Neuronal stem cell (in vitro differentiated cells): Measurements from ENCODE around the gene GBP5.

ENCODE experiments used
- DNase-seq: peaks from one replicate; pipeline ENCODE4 v3.0.0-alpha.2; 2013; ENCODE audit warnings: low spot score
- H2AFZ ChIP-seq: one replicate; pipeline ENCODE4 v1.6.1; 2013; ENCODE audit warnings: mild to moderate bottlenecking, low read length, inconsistent platforms
- H2AK5ac ChIP-seq: 2 replicates; pipeline ENCODE4 v1.6.1; 2013; ENCODE audit warnings: low read depth, mild to moderate bottlenecking, inconsistent platforms, low read length, moderate library complexity, mixed read lengths
- H2BK120ac ChIP-seq: 2 replicates; pipeline ENCODE4 v1.6.1; 2013; ENCODE audit warnings: low read depth, mild to moderate bottlenecking, inconsistent platforms, low read length, moderate library complexity, mixed read lengths
- H2BK12ac ChIP-seq: one replicate; pipeline ENCODE4 v1.6.1; 2013; ENCODE audit warnings: low read length, inconsistent platforms
- H2BK15ac ChIP-seq: 2 replicates; pipeline ENCODE4 v1.6.1; 2013; ENCODE audit warnings: mild to moderate bottlenecking, low read length, inconsistent platforms, mixed read lengths
- H2BK5ac ChIP-seq: one replicate; pipeline ENCODE4 v1.6.1; 2013; ENCODE audit warnings: inconsistent platforms, mild to moderate bottlenecking, low read length, moderate library complexity
- H3K14ac ChIP-seq: one replicate; pipeline ENCODE4 v1.6.1; 2013; ENCODE audit warnings: low read length, inconsistent platforms
- H3K18ac ChIP-seq: 2 replicates; pipeline ENCODE4 v1.6.1; 2013; ENCODE audit warnings: low read length, inconsistent platforms
- H3K23ac ChIP-seq: 2 replicates; pipeline ENCODE4 v1.6.1; 2013; ENCODE audit warnings: low read depth, mild to moderate bottlenecking, mixed read lengths, low read length, inconsistent platforms; ENCODE audit not compliant: poor library complexity
- H3K27ac ChIP-seq: replicated peaks from 3 replicates; pipeline ENCODE4 v1.5.1; 2013; ENCODE audit warnings: low read length, inconsistent platforms
- H3K27me3 ChIP-seq, 3 experiments: 2 replicates each; pipeline ENCODE4 v1.6.1; 2013; ENCODE audit warnings: low read length in 3 of 3, mild to moderate bottlenecking in 2 of 3, inconsistent platforms in 1 of 3, low read depth in 1 of 3, mixed read lengths in 1 of 3, moderate library complexity in 1 of 3; ENCODE audit not compliant: control insufficient read depth in 3 of 3, insufficient read depth in 3 of 3
- H3K36me3 ChIP-seq, 2 donors: replicated peaks in 1 of 2; 2 replicates each; pipeline ENCODE4 v1.6.1; 2013; ENCODE audit warnings: low read length in 2 of 2; ENCODE audit not compliant: control insufficient read depth in 2 of 2, insufficient read depth in 2 of 2
- H3K4ac ChIP-seq: 2 replicates; pipeline ENCODE4 v1.6.1; 2013; ENCODE audit warnings: inconsistent platforms, mild to moderate bottlenecking, low read length, moderate library complexity
- H3K4me1 ChIP-seq, 2 donors: 1 replicate in 1 of 2; 2 replicates in 1 of 2; pipeline ENCODE4 v1.6.1; 2013; ENCODE audit warnings: low read length in 2 of 2, low read depth in 1 of 2; ENCODE audit not compliant: control insufficient read depth in 2 of 2, insufficient read depth in 1 of 2
- H3K4me2 ChIP-seq: one replicate; pipeline ENCODE4 v1.6.1; 2013; ENCODE audit warnings: mild to moderate bottlenecking, low read length, inconsistent platforms; ENCODE audit not compliant: insufficient read depth, poor library complexity, severe bottlenecking
- H3K4me3 ChIP-seq, 2 donors: 2 replicates each; pipeline ENCODE4 v1.5.1; 2013; ENCODE audit warnings: low read length in 2 of 2, mild to moderate bottlenecking in 2 of 2, inconsistent platforms in 1 of 2, moderate library complexity in 1 of 2
- H3K79me1 ChIP-seq: one replicate; pipeline ENCODE4 v1.6.1; 2013; ENCODE audit warnings: low read depth, mild to moderate bottlenecking, inconsistent platforms, low read length, moderate library complexity
- H3K9ac ChIP-seq: one replicate; pipeline ENCODE4 v1.6.1; 2013; ENCODE audit warnings: mild to moderate bottlenecking, low read depth, low read length, inconsistent platforms; ENCODE audit not compliant: poor library complexity
- H3K9me3 ChIP-seq, 2 donors: replicated peaks in 1 of 2; 2 replicates each; pipeline versions ENCODE3 to v1.6.1; 2013; ENCODE audit warnings: low read length in 2 of 2, mild to moderate bottlenecking in 2 of 2, inconsistent platforms in 1 of 2, low read depth in 1 of 2, mixed read lengths in 1 of 2, moderate library complexity in 1 of 2; ENCODE audit not compliant: control insufficient read depth in 2 of 2, insufficient read depth in 1 of 2
- H4K8ac ChIP-seq: one replicate; pipeline ENCODE4 v1.6.1; 2013; ENCODE audit warnings: low read depth, mild to moderate bottlenecking, inconsistent platforms, low read length, moderate library complexity
- H4K91ac ChIP-seq: one replicate; pipeline ENCODE4 v1.6.1; 2013; ENCODE audit warnings: low read length, low read depth, mild to moderate bottlenecking, inconsistent platforms; ENCODE audit not compliant: poor library complexity
- WGBS, 2 donors: extraction: QIAGEN DNeasy Blood & Tissue Kit; methylation state at CpG; one replicate each; pipeline ENCODE4 v1.1.7; 2013; ENCODE audit warnings: missing lambda C conversion rate in 2 of 2, mixed read lengths in 1 of 2; ENCODE audit not compliant: insufficient read length in 2 of 2, insufficient replicate concordance in 1 of 2; ENCODE audit errors: extremely low coverage in 2 of 2; 5-methylcytosine and 5-hydroxymethylcytosine counted together

The GBP5 gene

GRCh38 chr1:89298461-89298860 lies 25.8 kb upstream of the GBP5 start:
- no peak overlapping the region for H2BK15ac ChIP-seq
- no peak overlapping the region for H4K8ac ChIP-seq
- H3K14ac ChIP-seq: no peak overlapping the region
- H2BK5ac ChIP-seq: no peak overlapping the region
- no peaks in the 10 kb centered on the region for H3K4me1 ChIP-seq
- DNase-seq: no peak
- H3K4ac ChIP-seq: no peak overlapping the region
- no peak overlapping the region for H2BK12ac ChIP-seq
- H3K4me2 ChIP-seq: no peak overlapping the region
- H3K79me1 ChIP-seq: no peaks in the 10 kb centered on the region
- no peaks in the 10 kb centered on the region for H3K27me3 ChIP-seq
- H3K23ac ChIP-seq: no peak overlapping the region
- H3K18ac ChIP-seq: no peak overlapping the region
- H3K36me3 ChIP-seq: no peaks in the 10 kb centered on the region
- no peaks in the 10 kb centered on the region for H3K9me3 ChIP-seq
- H4K91ac ChIP-seq: no peak overlapping the region
- H3K27ac ChIP-seq: no peak overlapping the region
- H3K4me3 ChIP-seq: no peak overlapping the region
- H2AK5ac ChIP-seq: no peak overlapping the region
- no peak overlapping the region for H2BK120ac ChIP-seq
- no peak overlapping the region for H3K9ac ChIP-seq
- no peak overlapping the region for H2AFZ ChIP-seq

GRCh38 chr1:89295187-89295586 lies 22.5 kb upstream of the GBP5 start:
- no peak for DNase-seq
- Histone ChIP-seq H3K36me3 (no peaks in the 10 kb centered on the region), H2BK120ac (no peak overlapping the region), H3K14ac (no peak overlapping the region), H3K4me2 (no peak overlapping the region), H4K8ac (no peak overlapping the region), H2BK12ac (no peak overlapping the region), H2BK5ac (no peak overlapping the region), H3K4me3 (no peak overlapping the region), H3K23ac (no peak overlapping the region), H3K27me3 (no peaks in the 10 kb centered on the region), H2AFZ (no peak overlapping the region), H3K4me1 (no peaks in the 10 kb centered on the region), H3K9me3 (no peaks in the 10 kb centered on the region), H2BK15ac (no peak overlapping the region), H4K91ac (no peak overlapping the region), H2AK5ac (no peak overlapping the region), H3K4ac (no peak overlapping the region), H3K9ac (no peak overlapping the region), H3K79me1 (no peaks in the 10 kb centered on the region), H3K27ac (no peak overlapping the region), H3K18ac (no peak overlapping the region)
- no CpG with 5 or more reads among the region's 1 CpG for WGBS, 2 donors

GRCh38 chr1:89291276-89291675 lies 18.6 kb upstream of the GBP5 start:
- H2BK15ac ChIP-seq: no peak overlapping the region
- no peak overlapping the region for H4K8ac ChIP-seq
- no peak overlapping the region for H4K91ac ChIP-seq
- H3K36me3 ChIP-seq: no peaks in the 10 kb centered on the region
- no peak overlapping the region for H2BK120ac ChIP-seq
- no peak overlapping the region for H3K18ac ChIP-seq
- H2AK5ac ChIP-seq: no peak overlapping the region
- no peak overlapping the region for H2BK5ac ChIP-seq
- DNase-seq: no peak
- no peaks in the 10 kb centered on the region for H3K9me3 ChIP-seq
- no peak overlapping the region for H3K9ac ChIP-seq
- WGBS, 2 donors: no CpG with 5 or more reads among the region's 2 CpGs
- no peak overlapping the region for H3K27ac ChIP-seq
- no peaks in the 10 kb centered on the region for H3K4me1 ChIP-seq
- no peak overlapping the region for H3K4me3 ChIP-seq
- H2BK12ac ChIP-seq: no peak overlapping the region
- no peaks in the 10 kb centered on the region for H3K79me1 ChIP-seq
- no peak overlapping the region for H2AFZ ChIP-seq
- no peaks in the 10 kb centered on the region for H3K27me3 ChIP-seq
- H3K14ac ChIP-seq: no peak overlapping the region
- no peak overlapping the region for H3K4ac ChIP-seq
- H3K23ac ChIP-seq: no peak overlapping the region
- H3K4me2 ChIP-seq: no peak overlapping the region

GRCh38 chr1:89288051-89288340 lies 15.3 kb upstream of the GBP5 start:
- Histone ChIP-seq H3K4me2 (no peak overlapping the region), H2BK120ac (no peak overlapping the region), H2AFZ (no peak overlapping the region), H2BK5ac (no peak overlapping the region), H3K9me3 (no peaks in the 10 kb centered on the region), H2AK5ac (no peak overlapping the region), H3K36me3 (no peaks in the 10 kb centered on the region), H3K18ac (no peak overlapping the region), H4K91ac (no peak overlapping the region), H3K14ac (no peak overlapping the region), H3K4ac (no peak overlapping the region), H3K27me3 (no peaks in the 10 kb centered on the region), H3K4me1 (no peaks in the 10 kb centered on the region), H3K27ac (no peak overlapping the region), H2BK12ac (no peak overlapping the region), H4K8ac (no peak overlapping the region), H3K23ac (no peak overlapping the region), H3K4me3 (no peak overlapping the region), H2BK15ac (no peak overlapping the region), H3K9ac (no peak overlapping the region), H3K79me1 (no peaks in the 10 kb centered on the region)
- DNase-seq: no peak
- no CpG with 5 or more reads among the region's 2 CpGs for WGBS, 2 donors
